Stimulated activated CD4-positive, alpha-beta T cell treated with anti-CD3 and anti-CD28 coated beads, Interleukin-2, amount 100 ng/mL, for 4 hours (primary cell): ENCODE measurements around the gene SLC41A3.

ENCODE experiments used
- DNase-seq: peaks from one replicate; pipeline ENCODE4 v3.0.0-alpha.2; 2020; ENCODE audit warnings: low read depth

SLC41A3 gene

DNA sequence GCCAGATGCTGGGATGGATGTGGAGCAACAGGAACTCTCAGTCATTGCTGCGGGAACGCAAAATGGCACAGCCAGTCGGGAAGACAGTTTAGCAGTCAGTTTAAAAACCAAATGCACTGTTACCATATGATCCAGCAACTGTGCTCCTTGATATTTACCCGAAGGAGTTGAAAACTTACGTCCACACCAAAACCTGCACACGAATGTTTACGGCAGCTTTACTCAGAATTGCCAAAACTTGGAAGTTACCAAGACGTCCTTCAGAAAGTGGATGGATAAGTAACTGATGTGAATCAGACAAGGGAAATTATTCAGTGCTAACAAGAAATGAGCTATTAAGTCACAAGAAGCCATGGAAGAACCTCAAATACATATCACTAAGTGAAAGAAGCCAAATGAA is 36.1 kb upstream of the SLC41A3 start:
- DNase-seq: no peak

DNA sequence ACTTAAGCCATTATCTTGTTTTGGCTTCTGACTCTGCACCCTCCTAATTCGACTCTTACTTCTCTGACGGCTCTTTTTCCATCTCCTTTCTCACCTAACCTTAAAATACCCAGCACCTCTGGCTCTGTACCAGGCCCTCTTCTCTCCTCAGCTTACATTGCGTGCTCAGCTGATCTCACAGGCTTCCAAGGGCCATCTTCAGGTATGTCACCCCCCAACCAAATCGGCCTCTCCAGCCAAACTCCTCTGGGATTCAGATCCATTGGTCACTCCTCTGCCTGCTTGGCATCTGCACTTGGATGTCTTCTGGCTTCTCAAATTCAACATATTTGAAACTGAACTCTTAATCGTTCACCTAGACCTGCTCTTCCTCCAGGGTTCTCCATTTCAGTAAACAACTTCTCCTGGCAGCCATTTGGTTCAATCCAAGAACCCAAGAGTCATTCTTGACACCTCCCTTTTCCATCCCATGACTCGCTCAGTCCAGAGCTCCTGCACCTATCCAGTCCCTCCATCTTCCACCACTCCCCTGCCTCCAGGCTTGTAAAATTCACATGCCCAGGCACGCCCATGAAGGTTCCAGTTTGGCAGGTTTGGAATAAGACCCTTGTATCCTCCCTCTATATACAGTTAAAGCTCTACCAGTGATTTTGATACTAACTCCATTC is 35.2 kb upstream of the SLC41A3 start:
- no peak for DNase-seq

DNA sequence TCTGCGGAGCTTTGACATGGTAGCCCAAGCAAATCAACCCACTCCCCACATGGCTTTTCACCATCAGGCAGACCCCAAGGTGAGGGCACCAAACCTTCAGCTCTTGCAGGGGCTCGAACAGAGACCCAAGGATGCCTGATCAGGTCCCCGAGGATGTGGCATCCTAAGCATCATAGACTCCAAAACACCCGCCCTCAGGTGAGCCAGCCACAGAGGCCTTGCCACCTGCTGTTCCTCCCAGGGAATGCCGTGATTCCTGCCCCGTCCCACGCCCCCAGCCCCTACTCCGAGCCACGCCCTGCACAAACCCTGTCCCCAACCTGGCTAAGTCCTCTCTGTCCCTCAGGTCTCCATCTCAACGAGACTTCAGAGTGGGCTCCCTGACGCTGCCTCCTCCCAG is 34.7 kb upstream of the SLC41A3 start:
- DNase-seq: no peak

DNA sequence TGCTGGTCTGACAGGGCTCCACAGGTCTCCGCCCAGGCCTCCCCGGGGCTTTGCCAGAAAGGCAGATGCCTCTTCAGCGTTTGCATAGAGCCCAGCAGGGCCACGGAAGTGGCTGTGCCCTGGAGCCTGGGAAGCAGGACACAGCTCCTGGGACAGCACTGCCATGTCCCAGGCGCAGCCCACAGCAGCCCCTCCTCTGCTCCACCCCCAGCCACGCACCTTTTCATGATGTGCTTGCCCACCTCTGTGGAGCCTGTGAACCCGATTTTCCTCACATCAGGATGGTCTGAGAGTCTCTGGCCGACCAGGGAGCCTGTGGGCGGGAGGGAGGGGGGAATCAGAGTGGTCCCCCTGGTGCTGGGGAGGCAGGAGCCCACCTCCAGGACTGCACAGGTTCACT is 33.9 kb upstream of the SLC41A3 start:
- DNase-seq: no peak

DNA sequence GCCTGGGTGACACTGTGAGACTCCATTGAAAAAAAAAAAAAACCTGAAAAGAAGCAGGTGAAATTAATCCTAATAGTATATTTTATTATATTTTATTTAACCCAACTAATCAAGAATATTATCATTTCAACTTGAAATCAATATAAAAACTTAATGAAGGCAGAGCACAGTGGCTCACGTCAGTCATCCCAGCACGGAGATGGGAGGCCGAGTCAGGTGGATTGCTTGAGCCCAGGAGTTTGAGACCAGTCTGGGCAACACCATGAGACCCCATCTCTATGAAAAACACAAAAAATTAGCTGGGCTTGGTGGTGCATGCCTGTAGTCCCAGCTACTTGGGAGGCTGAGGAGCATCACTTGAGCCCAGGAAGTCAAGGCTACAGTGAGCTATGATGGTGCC is 33.3 kb upstream of the SLC41A3 start:
- DNase-seq: no peak

DNA sequence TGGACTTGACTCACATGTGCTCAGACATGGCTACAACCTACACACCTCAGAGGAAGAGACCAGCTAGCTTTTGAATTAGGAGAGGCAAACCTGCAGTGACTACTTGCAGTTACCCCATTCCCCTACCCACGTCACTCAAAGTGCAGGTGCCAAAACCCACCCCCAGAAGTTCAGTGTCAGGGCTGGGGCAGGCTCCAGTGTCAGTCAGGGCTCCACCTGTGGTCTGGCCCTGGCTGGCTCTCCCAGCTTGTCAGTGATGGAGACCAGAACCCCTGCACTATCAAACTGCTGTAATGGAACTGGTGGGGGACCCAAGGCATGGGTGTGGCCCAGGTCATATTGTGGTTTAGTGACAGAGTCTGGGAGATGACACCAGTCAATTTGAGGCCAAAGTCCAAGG is 32.6 kb upstream of the SLC41A3 start:
- DNase-seq: no peak

DNA sequence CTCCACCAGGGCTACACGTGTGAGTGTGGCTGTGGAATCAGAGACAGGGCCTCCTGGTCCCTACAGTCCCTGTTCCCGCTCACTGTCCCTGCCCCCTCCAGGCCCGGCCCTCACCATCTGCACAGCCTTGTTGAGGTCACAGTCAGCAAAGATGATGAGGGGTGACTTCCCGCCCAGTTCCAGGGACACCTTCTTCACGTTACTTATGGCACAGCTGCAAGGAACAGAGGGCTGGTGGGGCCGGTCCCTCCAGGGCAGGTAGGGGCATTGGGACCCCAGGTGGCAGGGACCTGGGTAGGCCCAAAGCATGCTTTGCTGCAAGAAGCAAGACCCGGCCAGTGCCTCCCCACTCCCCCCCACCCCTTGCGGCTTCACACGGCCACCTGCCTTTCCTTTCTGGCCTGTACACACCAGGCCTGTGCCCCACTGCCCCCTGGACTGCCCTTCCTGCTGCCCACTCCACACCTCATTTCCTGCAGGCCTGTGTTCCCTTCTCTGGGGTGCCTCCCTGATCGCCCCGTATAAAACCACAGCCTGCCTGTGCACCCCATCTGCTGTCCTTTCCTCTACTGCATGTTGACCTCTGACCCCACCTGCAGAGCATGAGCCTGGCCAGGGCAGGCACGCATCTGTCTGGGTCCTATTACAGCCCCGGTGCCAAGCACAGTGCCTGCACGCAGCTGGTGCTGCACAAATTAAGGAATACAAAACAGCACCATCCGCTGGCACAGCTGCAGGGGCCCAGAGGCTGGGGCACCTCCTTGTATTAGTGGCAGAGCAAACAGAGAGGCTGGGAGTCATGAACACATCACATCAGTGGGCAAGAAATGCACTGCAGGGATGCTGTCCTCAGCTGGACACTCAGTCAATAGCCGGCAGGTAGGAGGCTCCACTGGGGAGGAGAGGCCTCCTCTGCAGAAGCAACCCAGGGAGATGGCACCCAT is 30.8 kb upstream of the SLC41A3 start:
- no peak for DNase-seq

DNA sequence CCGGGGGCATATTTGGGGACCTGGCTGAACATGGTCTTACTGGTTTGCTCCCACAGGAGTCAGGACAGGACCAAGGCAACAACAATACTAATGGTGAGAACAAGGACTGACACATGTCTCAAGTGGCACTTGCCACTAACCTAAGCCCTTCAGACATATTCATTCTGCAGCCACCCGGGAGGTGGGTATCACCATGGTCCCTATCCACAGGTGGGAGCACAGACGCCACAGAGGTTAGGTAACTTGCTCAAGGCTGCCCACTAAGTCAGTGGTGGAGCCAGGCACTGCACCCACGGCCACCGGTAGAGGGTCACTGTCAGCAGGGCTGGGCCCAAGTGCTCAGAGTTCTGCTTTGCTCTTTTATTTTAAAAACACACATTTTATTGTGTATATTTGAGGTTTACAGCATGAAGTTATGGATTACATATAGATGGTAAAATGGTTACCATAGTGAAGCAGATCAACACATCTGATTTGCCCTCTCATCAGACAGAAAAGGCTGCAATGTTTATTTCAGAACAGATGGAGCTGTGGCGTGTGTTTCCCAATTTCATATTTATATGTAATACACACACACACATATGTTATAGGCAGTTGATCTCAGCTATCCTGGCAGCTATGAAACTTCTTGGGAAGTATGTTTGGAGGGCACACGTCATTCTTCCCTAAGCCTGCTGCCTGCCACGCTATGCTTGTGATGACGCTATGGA is 30.0 kb upstream of the SLC41A3 start:
- no peak for DNase-seq

DNA sequence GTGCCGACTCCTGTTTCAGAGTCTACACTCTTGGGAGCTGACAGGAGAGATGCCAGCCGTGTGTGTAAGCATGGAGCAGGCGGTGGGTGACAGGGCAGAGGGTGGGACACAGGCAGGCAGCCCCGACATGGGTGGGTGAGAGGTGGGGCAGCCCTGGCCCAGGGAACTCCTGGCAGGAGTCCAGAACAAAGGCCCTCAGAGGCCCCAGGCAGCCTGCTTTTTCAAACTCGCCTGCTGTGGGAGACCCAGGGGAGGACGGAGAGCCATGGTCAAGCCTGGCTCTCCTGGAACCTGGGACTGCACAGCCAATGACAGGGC is 29.3 kb upstream of the SLC41A3 start:
- DNase-seq: no peak

DNA sequence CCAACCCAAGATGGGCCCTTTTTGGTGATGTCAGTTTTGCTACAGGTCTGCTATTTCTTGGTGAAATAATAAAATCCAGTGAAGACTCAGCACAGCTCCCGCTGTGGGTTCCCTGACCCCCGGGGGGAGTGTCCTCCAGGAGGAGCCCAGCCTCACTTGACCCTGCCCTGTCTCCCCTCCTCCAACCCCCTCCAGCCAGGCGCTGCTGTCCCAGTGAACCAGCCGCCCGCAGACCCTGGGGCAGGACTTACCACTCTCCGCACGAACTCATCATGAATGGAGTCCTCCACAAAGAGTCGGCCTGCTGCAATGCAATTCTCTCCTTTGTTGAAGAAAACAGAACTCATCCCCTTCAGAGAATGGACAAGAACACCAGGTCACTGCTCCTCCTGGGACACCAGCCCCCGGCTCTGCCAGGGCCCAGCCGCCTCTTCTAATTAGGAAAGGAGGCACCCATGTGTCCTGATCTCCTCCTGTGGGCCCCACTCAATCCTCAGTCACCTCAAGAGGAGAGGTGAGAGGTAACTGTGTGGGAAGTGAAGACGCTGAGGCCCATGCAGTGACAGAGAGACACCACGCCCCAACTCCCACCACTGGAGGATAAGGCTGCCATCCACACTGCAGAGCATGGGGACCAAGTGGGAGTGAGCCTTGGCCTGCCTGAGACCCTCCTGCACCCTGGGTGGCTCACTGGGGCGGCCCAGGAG is 28.8 kb upstream of the SLC41A3 start:
- no peak for DNase-seq

DNA sequence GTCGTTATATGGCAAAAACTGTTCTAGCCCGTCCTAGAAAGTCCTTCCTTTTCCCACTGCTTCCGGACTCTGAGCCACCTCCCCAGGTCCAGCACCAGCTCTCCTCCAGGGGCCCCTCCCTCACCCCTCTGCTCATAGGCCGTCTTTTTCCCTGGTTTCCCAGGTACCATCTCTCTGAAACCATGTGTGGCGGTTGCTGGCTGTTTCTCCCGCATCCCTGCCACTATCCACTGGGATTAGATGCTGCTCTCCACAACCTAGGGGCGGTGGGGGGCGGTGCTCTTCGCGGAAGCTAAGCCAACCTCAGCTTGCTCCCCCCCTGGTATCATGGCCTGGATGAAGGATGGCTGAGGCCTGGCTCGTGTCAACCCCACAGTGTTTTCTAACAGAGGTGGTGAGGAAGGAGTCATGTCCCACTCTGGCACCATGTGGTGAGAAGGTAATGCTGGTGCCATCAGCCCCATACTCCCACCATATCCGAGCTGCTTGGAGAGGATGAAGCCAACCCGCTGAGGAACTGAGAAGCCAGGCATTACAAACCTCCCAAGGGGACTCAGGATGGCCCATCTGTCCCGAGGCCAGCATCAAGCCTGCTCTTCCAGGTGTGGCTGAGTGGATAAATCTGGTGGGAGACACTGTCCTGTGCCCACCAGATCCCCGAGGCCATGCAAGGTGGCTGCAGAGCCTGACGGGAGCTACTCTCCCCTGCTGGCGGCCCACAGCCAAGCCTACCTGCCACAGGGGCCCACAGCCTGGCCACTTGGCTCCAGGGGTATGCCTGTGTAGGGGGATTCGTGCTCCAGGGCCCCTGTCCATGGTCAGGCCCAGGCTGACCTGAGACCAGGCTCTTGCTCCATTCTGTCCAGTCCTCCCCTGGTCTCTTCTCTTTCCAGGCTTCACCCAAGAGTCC is 27.9 kb upstream of the SLC41A3 start:
- no peak for DNase-seq

DNA sequence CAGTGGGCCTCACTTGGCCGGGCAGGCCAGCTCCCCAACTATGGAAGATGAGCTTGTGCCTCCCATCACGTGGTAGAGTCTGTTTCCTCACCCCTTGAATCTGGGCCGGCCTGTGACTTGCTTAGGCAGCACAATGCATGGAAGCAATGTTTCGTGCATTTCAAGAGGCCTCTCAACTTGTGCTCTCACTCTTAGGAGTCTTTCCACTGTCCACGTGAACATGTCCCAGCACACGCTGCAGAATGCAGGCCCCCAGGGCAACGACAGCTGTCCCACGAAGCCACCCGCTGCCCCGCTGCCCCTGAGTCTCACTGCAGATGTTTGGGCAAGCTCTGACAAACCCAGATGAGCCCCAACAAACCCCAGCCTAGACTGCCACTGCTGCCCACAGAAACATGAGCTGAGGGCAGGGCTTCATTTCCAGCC is 27.2 kb upstream of the SLC41A3 start:
- DNase-seq: no peak

DNA sequence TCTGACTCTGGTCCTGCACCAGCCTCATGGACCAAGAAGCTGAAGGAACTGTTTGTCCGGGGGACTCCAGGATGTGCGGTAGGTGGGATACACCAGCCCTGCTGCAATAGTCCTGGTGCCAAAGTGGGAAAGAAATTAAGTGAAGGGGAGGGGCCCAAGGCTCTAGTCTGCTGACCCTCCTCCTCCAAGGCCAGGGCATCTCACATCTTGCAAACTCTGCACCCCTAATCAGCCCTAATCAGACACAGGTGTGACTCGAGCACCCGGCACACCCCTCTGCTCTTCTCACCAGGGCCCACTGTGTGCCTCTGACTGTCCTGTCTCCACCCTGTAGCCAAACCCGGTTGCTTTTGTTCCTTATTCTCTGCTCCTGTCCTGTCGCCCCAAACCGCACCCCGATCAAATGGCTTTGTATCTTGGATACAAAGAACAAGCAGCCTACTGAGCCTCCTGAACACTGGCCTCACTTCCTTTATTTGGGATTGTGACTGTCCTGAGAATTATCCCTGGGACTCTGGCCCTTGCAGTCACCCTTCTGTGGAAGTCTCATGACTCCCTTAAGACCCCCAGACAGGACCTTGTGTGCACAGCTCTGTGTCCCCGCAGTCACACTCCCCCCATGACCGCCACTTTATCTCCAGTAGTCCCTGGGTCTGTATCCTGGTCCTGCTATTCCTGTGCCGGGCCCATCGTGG is 26.7 kb upstream of the SLC41A3 start:
- DNase-seq: no peak

DNA sequence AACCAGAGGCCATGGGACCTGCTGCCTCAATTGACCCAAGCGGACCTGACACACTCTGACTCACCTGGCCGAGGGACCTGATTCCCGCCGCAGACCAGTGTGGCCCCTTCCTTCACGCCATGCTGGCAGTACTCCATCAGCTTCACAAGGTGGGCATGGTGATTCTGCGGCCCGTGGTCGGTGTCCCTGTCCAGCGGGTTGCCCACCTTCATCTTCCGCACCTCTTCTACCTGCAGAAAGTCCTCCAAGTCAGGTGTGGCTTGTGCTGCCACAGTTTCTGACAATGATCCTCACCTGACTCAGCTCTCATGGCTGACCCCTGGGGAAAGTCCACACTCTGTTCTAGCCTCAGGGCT is 25.9 kb upstream of the SLC41A3 start:
- DNase-seq: no peak

DNA sequence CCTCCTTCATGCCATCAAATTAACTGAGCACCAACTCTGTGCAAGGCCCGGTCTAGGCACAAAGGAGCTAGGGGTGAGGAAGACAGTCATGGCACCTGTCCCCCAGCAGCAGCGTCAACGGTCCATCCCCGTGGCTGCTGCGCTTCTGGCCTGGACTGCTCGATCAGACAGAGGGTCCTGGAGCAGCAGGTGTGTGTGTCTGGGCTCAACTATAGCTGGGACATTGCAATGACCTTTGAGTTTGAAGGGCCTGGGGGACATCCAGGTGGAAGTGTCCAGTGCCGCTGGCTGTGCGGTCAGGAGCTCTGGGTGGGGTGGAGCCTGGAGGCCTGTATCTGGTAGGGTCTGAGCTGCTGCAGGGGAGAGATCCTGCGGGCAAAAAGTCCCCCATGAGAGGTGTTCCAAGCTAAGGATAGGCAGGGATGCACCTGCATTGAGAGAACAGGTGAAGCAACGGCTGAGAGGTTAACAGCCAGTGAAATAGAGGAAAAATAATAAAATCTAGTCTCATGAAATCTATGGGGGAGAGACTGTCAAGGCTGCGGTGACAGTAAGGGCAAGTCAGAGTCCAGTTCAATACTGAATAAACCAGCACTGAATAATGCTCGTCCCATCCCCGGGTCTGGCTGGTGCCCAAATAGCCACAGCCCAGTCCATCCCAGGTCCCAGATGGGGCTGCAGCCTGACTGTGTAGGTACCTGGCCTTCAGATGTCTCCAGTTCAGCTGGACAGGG is 25.4 kb upstream of the SLC41A3 start:
- no peak for DNase-seq

DNA sequence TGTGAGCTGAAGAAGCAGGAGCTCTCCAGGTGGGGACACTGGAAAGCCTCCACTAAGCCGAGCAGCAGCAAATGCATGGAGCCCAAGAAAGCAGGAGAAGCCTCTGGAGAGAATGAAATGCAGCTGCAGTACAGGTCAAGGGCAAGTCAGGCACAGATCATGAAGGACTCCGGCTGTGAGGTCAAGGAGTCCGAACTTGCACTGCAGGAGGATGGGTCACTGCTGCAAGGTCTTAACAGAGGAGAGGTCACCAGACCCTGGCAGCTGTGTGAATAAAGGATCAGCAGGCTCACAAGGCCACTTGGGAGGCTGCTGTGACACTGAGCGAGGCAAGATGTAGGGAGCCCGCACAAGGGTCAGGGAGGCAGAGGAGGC is 24.7 kb upstream of the SLC41A3 start:
- no peak for DNase-seq

DNA sequence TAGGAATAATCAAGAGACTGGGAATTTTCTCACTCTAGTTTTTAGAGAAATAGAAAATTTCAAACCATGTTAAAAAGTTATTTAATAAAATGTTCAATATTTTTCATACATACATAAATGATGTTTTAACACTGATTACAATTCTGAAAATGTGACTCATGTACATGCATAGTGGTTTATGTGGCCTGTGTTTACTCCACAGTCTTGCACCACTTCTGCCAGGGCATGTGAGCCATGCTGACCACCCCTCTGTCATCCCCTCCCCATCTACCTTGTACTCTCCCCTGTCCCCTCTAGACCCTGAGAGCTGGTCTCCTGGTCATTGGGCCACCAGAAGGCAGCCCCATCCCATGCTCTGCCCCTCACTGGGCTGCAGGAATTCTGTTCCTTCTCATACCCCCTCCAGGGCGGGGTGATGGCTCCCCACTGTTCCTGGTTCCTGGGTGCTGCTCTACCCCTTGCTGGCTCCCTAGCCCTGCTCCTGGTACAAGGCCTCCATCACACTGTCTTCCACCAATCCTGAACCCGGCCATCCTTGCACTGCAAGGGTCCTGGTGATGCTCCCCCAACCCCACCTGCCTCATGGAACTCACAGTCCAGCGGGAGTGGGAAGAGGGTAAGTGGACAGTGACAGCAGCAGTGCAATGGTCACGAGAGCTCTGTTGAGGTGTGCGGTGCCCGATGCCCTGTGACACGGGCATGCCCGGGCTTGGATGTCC is 24.2 kb upstream of the SLC41A3 start:
- no peak for DNase-seq

DNA sequence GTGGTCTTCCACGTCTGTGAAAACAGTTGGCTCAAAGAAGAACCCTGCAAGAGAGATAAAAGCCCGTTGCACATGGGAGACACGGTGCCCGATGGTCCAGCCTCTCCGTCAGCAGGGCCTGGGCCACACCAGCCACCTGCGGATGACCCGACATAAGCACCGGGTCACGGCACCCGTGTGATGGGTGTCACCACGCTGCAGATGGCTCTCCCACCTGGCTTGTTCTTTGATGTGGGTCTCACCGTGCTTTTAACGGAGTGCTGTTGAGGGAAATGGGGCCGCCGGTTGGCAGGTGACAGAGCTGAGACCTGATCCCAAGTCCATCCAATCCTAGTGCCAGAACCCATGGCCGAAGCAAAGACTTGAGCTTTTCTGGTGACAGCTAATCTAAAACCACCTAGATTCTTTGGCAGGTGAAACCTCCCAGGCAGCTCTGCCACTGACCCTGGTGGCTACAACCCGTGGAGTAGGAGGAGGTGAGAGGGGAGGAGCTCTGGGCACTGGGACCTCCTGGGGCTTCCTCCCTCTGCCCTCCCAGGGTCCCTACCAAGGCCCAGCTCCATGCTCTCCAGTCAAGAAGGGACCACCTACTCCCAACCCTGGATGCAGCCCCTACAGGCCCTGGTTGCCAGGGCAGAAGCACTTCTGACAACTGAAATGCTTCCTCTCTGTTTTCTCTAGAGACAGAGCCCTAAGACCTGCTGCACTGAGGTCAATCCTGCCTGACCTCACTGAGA is 23.4 kb upstream of the SLC41A3 start:
- DNase-seq: no peak
